ENCODE measurements around the gene NEB.

The NEB gene

DNA sequence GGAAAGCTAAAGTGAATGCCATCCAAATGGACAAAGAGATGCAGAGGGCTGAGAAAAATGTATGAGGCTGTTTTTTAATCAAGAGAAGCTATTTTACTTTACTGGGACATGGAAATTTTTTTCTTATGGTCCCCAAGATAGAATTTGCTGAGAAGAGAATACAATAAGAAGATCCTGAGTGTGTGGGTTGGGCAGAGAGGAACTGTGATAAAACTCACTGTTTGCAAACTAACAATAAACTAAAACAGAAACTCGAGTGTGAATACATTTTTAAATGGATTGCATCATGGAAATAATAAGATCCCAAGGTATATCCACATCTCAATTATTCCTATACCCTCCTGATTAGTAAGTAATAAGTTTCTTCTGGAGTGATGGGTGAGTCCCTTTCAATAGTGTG lies 4.4 kb downstream of the NEB start:
- Histone ChIP-seq H3K27ac (ENCODE audit: low read depth, low read length) (no peak overlapping the region), H3K4me2 (ENCODE audit: low read length) (no peak overlapping the region), H3K9me3 (ENCODE audit: control insufficient read depth, insufficient read depth, low read length) (no peaks in the 10 kb centered on the region), H3K27me3 (ENCODE audit: control insufficient read depth, low read length) (peaks cover 7% of the 10 kb centered on the region), H3K4me1 (ENCODE audit: control insufficient read depth, low read length) (no peaks in the 10 kb centered on the region), H3K79me2 (ENCODE audit: control insufficient read depth, low read length) (no peaks in the 10 kb centered on the region), H3K36me3 (ENCODE audit: control insufficient read depth, low read length) (no peaks in the 10 kb centered on the region), H3K9me2 (replicated peaks; ENCODE audit: control insufficient read depth, low read length) (no peaks in the 10 kb centered on the region), H3F3A (ENCODE audit: control insufficient read depth, insufficient read depth) (no peaks in the 10 kb centered on the region), H3K4me3 (ENCODE audit: low read length) (no peak overlapping the region), H4K20me1 (ENCODE audit: control insufficient read depth, insufficient read depth, low read depth, low read length) (no peaks in the 10 kb centered on the region)
- no peak for TF ChIP-seq EZH2phosphoT487 (IDR thresholded peaks at IDR 0.05; ENCODE audit: borderline replicate concordance, low read length)
- TF ChIP-seq, protein P1, sequence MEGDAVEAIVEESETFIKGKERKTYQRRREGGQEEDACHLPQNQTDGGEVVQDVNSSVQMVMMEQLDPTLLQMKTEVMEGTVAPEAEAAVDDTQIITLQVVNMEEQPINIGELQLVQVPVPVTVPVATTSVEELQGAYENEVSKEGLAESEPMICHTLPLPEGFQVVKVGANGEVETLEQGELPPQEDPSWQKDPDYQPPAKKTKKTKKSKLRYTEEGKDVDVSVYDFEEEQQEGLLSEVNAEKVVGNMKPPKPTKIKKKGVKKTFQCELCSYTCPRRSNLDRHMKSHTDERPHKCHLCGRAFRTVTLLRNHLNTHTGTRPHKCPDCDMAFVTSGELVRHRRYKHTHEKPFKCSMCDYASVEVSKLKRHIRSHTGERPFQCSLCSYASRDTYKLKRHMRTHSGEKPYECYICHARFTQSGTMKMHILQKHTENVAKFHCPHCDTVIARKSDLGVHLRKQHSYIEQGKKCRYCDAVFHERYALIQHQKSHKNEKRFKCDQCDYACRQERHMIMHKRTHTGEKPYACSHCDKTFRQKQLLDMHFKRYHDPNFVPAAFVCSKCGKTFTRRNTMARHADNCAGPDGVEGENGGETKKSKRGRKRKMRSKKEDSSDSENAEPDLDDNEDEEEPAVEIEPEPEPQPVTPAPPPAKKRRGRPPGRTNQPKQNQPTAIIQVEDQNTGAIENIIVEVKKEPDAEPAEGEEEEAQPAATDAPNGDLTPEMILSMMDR (IDR thresholded peaks at IDR 0.05; ENCODE audit: low read depth, low read length, poor library complexity, severe bottlenecking): no peak

DNA sequence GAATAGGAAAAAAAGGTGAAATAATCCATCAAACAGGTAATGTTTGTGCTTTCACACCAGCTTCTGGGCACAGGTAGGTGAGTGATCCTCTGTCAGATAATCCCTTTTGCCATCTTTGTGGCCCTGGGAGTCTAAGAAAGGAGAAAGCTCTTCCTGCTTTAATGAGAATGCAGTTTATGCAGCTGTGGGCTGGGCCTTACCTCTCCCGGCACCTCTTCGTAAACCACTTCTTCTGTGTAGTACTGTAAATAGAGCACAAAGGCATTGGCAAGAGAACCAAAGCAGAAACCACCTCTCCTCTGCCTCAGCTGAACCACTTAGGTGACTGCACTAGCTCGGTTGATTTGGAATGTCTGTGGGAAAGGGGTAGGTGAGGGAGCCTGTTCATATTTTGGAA lies 4.9 kb downstream of the NEB start:
- no peak overlapping the region for H3K4me3 ChIP-seq (ENCODE audit: low read length)
- no peaks in the 10 kb centered on the region for H3K9me2 ChIP-seq (replicated peaks; ENCODE audit: control insufficient read depth, low read length)
- peaks cover 8% of the 10 kb centered on the region for H3K27me3 ChIP-seq (ENCODE audit: control insufficient read depth, low read length)
- no peaks in the 10 kb centered on the region for H4K20me1 ChIP-seq (ENCODE audit: control insufficient read depth, insufficient read depth, low read depth, low read length)
- no peaks in the 10 kb centered on the region for H3K9me3 ChIP-seq (ENCODE audit: control insufficient read depth, insufficient read depth, low read length)
- H3K27ac ChIP-seq (ENCODE audit: low read depth, low read length): no peak overlapping the region
- TF ChIP-seq, protein P1 (IDR thresholded peaks at IDR 0.05; ENCODE audit: low read depth, low read length, poor library complexity, severe bottlenecking): no peak
- no peak for TF ChIP-seq EZH2phosphoT487 (IDR thresholded peaks at IDR 0.05; ENCODE audit: borderline replicate concordance, low read length)
- H3K36me3 ChIP-seq (ENCODE audit: control insufficient read depth, low read length): no peaks in the 10 kb centered on the region
- H3K4me1 ChIP-seq (ENCODE audit: control insufficient read depth, low read length): no peaks in the 10 kb centered on the region
- no peaks in the 10 kb centered on the region for H3F3A ChIP-seq (ENCODE audit: control insufficient read depth, insufficient read depth)
- no peak overlapping the region for H3K4me2 ChIP-seq (ENCODE audit: low read length)
- no peaks in the 10 kb centered on the region for H3K79me2 ChIP-seq (ENCODE audit: control insufficient read depth, low read length)

DNA sequence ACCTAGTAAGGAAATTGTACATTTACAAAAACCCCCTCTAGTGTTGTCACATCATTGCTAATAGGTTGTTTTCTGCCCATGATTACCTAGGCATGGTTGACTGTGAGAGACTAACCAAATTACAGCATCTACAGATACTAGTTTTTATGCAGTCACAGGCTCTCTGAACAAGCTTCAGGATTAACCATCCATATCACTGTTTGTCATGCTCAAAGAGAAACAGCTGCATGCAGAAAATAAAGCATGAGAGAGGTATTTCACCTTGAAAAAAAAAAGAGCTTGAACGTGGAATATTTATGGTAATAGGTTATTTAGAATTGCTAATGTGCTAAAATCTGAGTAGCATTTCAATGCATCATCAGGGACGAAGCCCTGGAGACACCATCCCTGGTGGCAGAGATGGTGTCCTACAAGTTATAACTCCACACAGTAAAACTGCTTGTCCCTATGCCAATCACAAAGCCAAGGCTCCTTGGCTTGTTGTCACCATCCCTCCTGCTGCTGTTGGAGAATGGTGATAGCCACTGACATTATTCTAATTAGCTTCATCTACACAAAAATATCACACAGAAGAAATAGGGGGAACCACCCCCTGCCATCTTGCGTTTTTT lies 5.4 kb downstream of the NEB start:
- Histone ChIP-seq H3K4me2 (ENCODE audit: low read length) (no peak overlapping the region), H3K4me1 (ENCODE audit: control insufficient read depth, low read length) (no peaks in the 10 kb centered on the region), H3K27me3 (ENCODE audit: control insufficient read depth, low read length) (peaks cover 8% of the 10 kb centered on the region), H3F3A (ENCODE audit: control insufficient read depth, insufficient read depth) (no peaks in the 10 kb centered on the region), H3K9me3 (ENCODE audit: control insufficient read depth, insufficient read depth, low read length) (no peaks in the 10 kb centered on the region), H3K79me2 (ENCODE audit: control insufficient read depth, low read length) (no peaks in the 10 kb centered on the region), H3K27ac (ENCODE audit: low read depth, low read length) (no peak overlapping the region), H3K4me3 (ENCODE audit: low read length) (no peak overlapping the region), H3K9me2 (replicated peaks; ENCODE audit: control insufficient read depth, low read length) (no peaks in the 10 kb centered on the region), H4K20me1 (ENCODE audit: control insufficient read depth, insufficient read depth, low read depth, low read length) (no peaks in the 10 kb centered on the region), H3K36me3 (ENCODE audit: control insufficient read depth, low read length) (no peaks in the 10 kb centered on the region)
- TF ChIP-seq, protein P1 (IDR thresholded peaks at IDR 0.05; ENCODE audit: low read depth, low read length, poor library complexity, severe bottlenecking): no peak
- no peak for TF ChIP-seq EZH2phosphoT487 (IDR thresholded peaks at IDR 0.05; ENCODE audit: borderline replicate concordance, low read length)
